HEK293 (cell line): ENCODE measurements around the gene LAMA2.
"Not testable (repeated sequence)": the region's sequence is repeated elsewhere in the genome, so short reads cannot be mapped to it uniquely, and the experiment has no call there.

Source experiments
- CTCF ChIA-PET: fragments of 350-600 bp; formaldehyde crosslinking; extraction: SDS; loops from one replicate; lab custom pipeline; 2021; ENCODE audit warnings: antibody characterized with exemption; lab: Yijun Ruan, JAX
- POLR2A ChIA-PET: fragments of 300-600 bp; formaldehyde crosslinking; extraction: SDS; loops from one replicate; lab custom pipeline; 2020; ENCODE audit warnings: antibody characterized with exemption, inconsistent platforms; lab: Yijun Ruan, JAX
- H3K27ac ChIP-seq: fragments of 200-500 bp; sonication (Bioruptor generic); 2 replicates; pipeline ENCODE4 v1.5.1; 2014; ENCODE audit warnings: low read depth, low read length, control low read depth, inconsistent platforms; ENCODE audit errors: extremely low read depth
- H3K36me3 ChIP-seq, 2 experiments: fragments of 200-500 bp in 1 of 2; sonication (Bioruptor generic) in 1 of 2; 1 replicate in 1 of 2; 2 replicates in 1 of 2; pipeline ENCODE4 v1.5.1; 2014 to 2017; ENCODE audit warnings: inconsistent platforms in 2 of 2, low read length in 2 of 2; ENCODE audit not compliant: control insufficient read depth in 2 of 2, insufficient read depth in 1 of 2
- H3K4me1 ChIP-seq: fragments of 200-500 bp; sonication (Bioruptor generic); 2 replicates; pipeline ENCODE4 v1.5.1; 2014; ENCODE audit warnings: mild to moderate bottlenecking, low read length, inconsistent platforms; ENCODE audit not compliant: control insufficient read depth, insufficient read depth
- H3K4me3 ChIP-seq: 2 replicates; pipeline ENCODE4 v1.5.1; 2011; ENCODE audit warnings: low read depth, mild to moderate bottlenecking, control low read depth, low read length, moderate library complexity
- H3K9me3 ChIP-seq: fragments of 200-500 bp; sonication (Bioruptor generic); 2 replicates; pipeline ENCODE4 v1.5.1; 2014; ENCODE audit warnings: low read depth, low read length, inconsistent platforms; ENCODE audit not compliant: control insufficient read depth, insufficient read depth
- BCL11A ChIP-seq: fragments of 450-650 bp; formaldehyde crosslinking; IDR thresholded peaks from 2 replicates; pipeline ENCODE4 v1.5.1; 2016; ENCODE audit warnings: low read depth, missing biosample characterization, missing genetic modification characterization
- BCL11B ChIP-seq: fragments of 450-650 bp; formaldehyde crosslinking; IDR thresholded peaks from 2 replicates; pipeline ENCODE4 v1.5.1; 2016; ENCODE audit warnings: low read depth, missing biosample characterization, missing genetic modification characterization
- GLI2 ChIP-seq: fragments of 450-650 bp; formaldehyde crosslinking; IDR thresholded peaks from 2 replicates; pipeline ENCODE4; 2017; ENCODE audit warnings: missing biosample characterization, missing genetic modification characterization, low read depth, borderline replicate concordance
- HOXD13 ChIP-seq: sonication (generic); formaldehyde crosslinking; IDR thresholded peaks from 2 replicates; pipeline ENCODE4 v1.8.0; 2022; ENCODE audit warnings: missing genetic modification reagents, borderline replicate concordance
- KLF7 ChIP-seq: fragments of 450-650 bp; formaldehyde crosslinking; IDR thresholded peaks from 2 replicates; pipeline ENCODE4 v1.5.1; 2016; ENCODE audit warnings: missing biosample characterization, missing genetic modification characterization, borderline replicate concordance
- ZBTB1 ChIP-seq: fragments of 450-650 bp; formaldehyde crosslinking; IDR thresholded peaks from 2 replicates; pipeline ENCODE4 v1.5.1; 2016; ENCODE audit warnings: missing biosample characterization, missing genetic modification characterization
- ZNF146 ChIP-seq: fragments of 450-650 bp; formaldehyde crosslinking; IDR thresholded peaks from 2 replicates; pipeline ENCODE4 v1.5.1; 2016; ENCODE audit warnings: missing biosample characterization, missing genetic modification characterization
- ZNF514 ChIP-seq: fragments of 450-650 bp; formaldehyde crosslinking; IDR thresholded peaks from 2 replicates; pipeline ENCODE4 v1.5.1; 2016; ENCODE audit warnings: missing biosample characterization, missing genetic modification characterization
- ZNF548 ChIP-seq: fragments of 450-650 bp; formaldehyde crosslinking; IDR thresholded peaks from 2 replicates; pipeline ENCODE4 v1.5.1; 2016; ENCODE audit warnings: missing biosample characterization, missing genetic modification characterization
- ZNF600 ChIP-seq: fragments of 450-650 bp; formaldehyde crosslinking; IDR thresholded peaks from 2 replicates; pipeline ENCODE4 v1.5.1; 2016; ENCODE audit warnings: missing biosample characterization, missing genetic modification characterization
- ZNF830 ChIP-seq: fragments of 450-650 bp; IDR thresholded peaks from 2 replicates; pipeline ENCODE4 v1.5.0; 2018; ENCODE audit warnings: missing biosample characterization, missing genetic modification characterization, low read depth, mild to moderate bottlenecking, moderate library complexity
- ZNF837 ChIP-seq: fragments of 450-650 bp; formaldehyde crosslinking; IDR thresholded peaks from 2 replicates; pipeline ENCODE4 v1.5.1; 2016; ENCODE audit warnings: missing biosample characterization, missing genetic modification characterization
- ZNF843 ChIP-seq: fragments of 450-650 bp; formaldehyde crosslinking; IDR thresholded peaks from 2 replicates; pipeline ENCODE4 v1.5.1; 2016; ENCODE audit warnings: missing biosample characterization, missing genetic modification characterization
- TF ChIP-seq, protein P1 (sequence below): fragments of 450-650 bp; formaldehyde crosslinking; IDR thresholded peaks from 2 replicates; pipeline ENCODE4 v1.5.1; 2017; ENCODE audit warnings: missing biosample characterization, missing genetic modification characterization
- TF ChIP-seq, protein P2 (sequence below): fragments of 450-650 bp; formaldehyde crosslinking; IDR thresholded peaks from 2 replicates; pipeline ENCODE4 v1.5.1; 2016; ENCODE audit warnings: missing biosample characterization, missing genetic modification characterization
- TF ChIP-seq, protein P3 (sequence below): fragments of 450-650 bp; formaldehyde crosslinking; IDR thresholded peaks from 2 replicates; pipeline ENCODE4 v1.5.1; 2016; ENCODE audit warnings: missing biosample characterization, missing genetic modification characterization, low read depth
- TF ChIP-seq, protein P4 (sequence below): fragments of 450-650 bp; IDR thresholded peaks from 2 replicates; pipeline ENCODE4 v1.5.1; 2018; ENCODE audit warnings: missing biosample characterization, mild to moderate bottlenecking, missing genetic modification characterization
- TF ChIP-seq, protein P5 (sequence below): fragments of 450-650 bp; formaldehyde crosslinking; IDR thresholded peaks from 2 replicates; pipeline ENCODE4 v1.5.1; 2016; ENCODE audit warnings: missing biosample characterization, missing genetic modification characterization, borderline replicate concordance

Gene LAMA2

DNA sequence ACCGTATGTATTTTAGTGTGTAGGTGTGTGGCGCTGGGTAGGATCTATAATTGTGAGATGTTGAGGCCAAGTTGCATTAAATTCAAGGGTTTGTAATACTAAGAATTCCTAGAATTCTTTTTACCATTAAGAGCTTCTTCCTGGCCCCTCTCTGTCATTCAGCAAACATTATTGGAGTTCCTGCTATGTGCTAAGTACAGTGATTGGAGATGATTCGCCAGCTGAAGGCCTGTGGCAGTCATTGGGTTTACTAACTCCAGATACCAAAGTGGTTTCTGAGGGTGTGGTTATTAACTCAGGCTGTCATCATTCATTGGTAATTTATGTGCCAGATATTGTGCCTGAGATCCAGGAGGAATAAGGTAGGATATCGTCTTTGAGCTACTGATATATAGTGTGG lies 167.1 kb downstream of the LAMA2 start:
- CTCF ChIA-PET = interaction anchor here (1.1 to 1.2 kb wide), 2 partner anchors 13 to 525 kb away, joined by 3 read pairs; no protein-coding TSS in a partner anchor
- H3K9me3 ChIP-seq = no peaks in the 10 kb centered on the region
- TF ChIP-seq ZNF843 (tag by site-specific recombination) = no peak
- no peak for TF ChIP-seq ZNF514 (tag by site-specific recombination)
- TF ChIP-seq, protein P1, sequence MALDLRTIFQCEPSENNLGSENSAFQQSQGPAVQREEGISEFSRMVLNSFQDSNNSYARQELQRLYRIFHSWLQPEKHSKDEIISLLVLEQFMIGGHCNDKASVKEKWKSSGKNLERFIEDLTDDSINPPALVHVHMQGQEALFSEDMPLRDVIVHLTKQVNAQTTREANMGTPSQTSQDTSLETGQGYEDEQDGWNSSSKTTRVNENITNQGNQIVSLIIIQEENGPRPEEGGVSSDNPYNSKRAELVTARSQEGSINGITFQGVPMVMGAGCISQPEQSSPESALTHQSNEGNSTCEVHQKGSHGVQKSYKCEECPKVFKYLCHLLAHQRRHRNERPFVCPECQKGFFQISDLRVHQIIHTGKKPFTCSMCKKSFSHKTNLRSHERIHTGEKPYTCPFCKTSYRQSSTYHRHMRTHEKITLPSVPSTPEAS (tag by site-specific recombination) = no peak
- no peak for TF ChIP-seq GLI2 (tag by site-specific recombination)
- no peak for TF ChIP-seq ZNF548
- TF ChIP-seq, protein P2, sequence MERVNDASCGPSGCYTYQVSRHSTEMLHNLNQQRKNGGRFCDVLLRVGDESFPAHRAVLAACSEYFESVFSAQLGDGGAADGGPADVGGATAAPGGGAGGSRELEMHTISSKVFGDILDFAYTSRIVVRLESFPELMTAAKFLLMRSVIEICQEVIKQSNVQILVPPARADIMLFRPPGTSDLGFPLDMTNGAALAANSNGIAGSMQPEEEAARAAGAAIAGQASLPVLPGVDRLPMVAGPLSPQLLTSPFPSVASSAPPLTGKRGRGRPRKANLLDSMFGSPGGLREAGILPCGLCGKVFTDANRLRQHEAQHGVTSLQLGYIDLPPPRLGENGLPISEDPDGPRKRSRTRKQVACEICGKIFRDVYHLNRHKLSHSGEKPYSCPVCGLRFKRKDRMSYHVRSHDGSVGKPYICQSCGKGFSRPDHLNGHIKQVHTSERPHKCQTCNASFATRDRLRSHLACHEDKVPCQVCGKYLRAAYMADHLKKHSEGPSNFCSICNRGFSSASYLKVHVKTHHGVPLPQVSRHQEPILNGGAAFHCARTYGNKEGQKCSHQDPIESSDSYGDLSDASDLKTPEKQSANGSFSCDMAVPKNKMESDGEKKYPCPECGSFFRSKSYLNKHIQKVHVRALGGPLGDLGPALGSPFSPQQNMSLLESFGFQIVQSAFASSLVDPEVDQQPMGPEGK (tag by site-specific recombination) = no peak
- TF ChIP-seq, protein P3, sequence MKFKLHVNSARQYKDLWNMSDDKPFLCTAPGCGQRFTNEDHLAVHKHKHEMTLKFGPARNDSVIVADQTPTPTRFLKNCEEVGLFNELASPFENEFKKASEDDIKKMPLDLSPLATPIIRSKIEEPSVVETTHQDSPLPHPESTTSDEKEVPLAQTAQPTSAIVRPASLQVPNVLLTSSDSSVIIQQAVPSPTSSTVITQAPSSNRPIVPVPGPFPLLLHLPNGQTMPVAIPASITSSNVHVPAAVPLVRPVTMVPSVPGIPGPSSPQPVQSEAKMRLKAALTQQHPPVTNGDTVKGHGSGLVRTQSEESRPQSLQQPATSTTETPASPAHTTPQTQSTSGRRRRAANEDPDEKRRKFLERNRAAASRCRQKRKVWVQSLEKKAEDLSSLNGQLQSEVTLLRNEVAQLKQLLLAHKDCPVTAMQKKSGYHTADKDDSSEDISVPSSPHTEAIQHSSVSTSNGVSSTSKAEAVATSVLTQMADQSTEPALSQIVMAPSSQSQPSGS = no peak
- TF ChIP-seq, protein P4, sequence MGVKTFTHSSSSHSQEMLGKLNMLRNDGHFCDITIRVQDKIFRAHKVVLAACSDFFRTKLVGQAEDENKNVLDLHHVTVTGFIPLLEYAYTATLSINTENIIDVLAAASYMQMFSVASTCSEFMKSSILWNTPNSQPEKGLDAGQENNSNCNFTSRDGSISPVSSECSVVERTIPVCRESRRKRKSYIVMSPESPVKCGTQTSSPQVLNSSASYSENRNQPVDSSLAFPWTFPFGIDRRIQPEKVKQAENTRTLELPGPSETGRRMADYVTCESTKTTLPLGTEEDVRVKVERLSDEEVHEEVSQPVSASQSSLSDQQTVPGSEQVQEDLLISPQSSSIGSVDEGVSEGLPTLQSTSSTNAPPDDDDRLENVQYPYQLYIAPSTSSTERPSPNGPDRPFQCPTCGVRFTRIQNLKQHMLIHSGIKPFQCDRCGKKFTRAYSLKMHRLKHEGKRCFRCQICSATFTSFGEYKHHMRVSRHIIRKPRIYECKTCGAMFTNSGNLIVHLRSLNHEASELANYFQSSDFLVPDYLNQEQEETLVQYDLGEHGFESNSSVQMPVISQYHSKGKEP = no peak
- no peak for TF ChIP-seq ZNF830 (tag by site-specific recombination)
- TF ChIP-seq BCL11A (tag by site-specific recombination) = no peak
- TF ChIP-seq ZNF146 (tag by site-specific recombination) = no peak
- no peak for TF ChIP-seq ZBTB1
- no peak for TF ChIP-seq ZNF600 (tag by site-specific recombination)
- TF ChIP-seq HOXD13 (CRISPR knock-in tag) = no peak
- no peak overlapping the region for H3K4me3 ChIP-seq
- H3K27ac ChIP-seq = no peak overlapping the region
- no peaks in the 10 kb centered on the region for H3K4me1 ChIP-seq
- H3K36me3 ChIP-seq = no peaks in the 10 kb centered on the region
- POLR2A ChIA-PET = no interaction called here

DNA sequence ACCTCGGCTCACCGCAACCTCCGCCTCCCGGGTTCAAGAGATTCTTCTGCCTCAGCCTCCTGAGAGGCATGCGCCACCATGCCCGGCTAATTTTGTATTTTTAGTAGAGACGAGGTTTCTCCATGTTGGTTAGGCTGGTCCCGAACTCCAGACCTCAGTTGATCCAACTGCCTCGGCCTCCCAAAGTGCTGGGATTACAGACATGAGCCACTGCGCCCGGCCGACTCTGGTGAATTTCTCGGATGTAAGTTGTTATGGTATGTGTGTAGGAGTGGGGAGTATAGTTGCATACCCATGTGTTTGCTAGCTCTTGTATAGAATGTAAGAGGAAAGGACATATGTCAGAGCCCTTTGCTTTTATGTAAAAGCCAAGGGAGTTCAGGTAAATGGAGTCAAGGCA lies 170.2 kb downstream of the LAMA2 start:
- CTCF ChIA-PET = interaction anchor here (0.8 kb wide), 1 partner anchor 1316 kb away, joined by 3 read pairs; no protein-coding TSS in a partner anchor
- POLR2A ChIA-PET, H3K4me1 ChIP-seq, H3K4me3 ChIP-seq, H3K9me3 ChIP-seq, H3K27ac ChIP-seq, H3K36me3 ChIP-seq: not testable (repeated sequence)

DNA sequence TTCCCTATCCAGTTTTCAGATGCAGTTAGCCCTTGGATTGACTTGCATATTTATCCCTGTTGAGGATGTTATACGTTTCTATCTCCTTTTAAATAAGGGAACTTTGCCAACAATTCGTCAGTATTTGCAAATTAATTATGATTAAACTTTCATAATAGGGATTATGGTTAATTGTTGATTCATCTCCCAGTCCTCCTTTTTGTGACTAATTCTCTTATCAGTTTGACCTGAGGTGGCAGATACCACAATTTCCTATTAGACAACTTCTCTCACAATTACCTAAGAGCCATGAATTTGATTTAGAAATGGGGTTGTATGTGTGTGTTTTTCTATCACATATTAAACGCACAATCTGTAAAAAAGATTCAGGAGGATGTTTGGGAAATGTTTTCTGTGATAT lies 172.9 kb downstream of the LAMA2 start:
- H3K36me3 ChIP-seq = no peaks in the 10 kb centered on the region
- H3K9me3 ChIP-seq = no peaks in the 10 kb centered on the region
- ChIA-PET POLR2A (no interaction called here), CTCF (no interaction called here)
- H3K4me1 ChIP-seq = 0 out of 2 replicates have a peak, but pooled peaks cover 2% of the 10 kb centered on the region
- TF ChIP-seq KLF7 (tag by site-specific recombination) (no peak), BCL11B (no peak), ZNF837 (tag by site-specific recombination) (no peak)
- TF ChIP-seq, protein P5, sequence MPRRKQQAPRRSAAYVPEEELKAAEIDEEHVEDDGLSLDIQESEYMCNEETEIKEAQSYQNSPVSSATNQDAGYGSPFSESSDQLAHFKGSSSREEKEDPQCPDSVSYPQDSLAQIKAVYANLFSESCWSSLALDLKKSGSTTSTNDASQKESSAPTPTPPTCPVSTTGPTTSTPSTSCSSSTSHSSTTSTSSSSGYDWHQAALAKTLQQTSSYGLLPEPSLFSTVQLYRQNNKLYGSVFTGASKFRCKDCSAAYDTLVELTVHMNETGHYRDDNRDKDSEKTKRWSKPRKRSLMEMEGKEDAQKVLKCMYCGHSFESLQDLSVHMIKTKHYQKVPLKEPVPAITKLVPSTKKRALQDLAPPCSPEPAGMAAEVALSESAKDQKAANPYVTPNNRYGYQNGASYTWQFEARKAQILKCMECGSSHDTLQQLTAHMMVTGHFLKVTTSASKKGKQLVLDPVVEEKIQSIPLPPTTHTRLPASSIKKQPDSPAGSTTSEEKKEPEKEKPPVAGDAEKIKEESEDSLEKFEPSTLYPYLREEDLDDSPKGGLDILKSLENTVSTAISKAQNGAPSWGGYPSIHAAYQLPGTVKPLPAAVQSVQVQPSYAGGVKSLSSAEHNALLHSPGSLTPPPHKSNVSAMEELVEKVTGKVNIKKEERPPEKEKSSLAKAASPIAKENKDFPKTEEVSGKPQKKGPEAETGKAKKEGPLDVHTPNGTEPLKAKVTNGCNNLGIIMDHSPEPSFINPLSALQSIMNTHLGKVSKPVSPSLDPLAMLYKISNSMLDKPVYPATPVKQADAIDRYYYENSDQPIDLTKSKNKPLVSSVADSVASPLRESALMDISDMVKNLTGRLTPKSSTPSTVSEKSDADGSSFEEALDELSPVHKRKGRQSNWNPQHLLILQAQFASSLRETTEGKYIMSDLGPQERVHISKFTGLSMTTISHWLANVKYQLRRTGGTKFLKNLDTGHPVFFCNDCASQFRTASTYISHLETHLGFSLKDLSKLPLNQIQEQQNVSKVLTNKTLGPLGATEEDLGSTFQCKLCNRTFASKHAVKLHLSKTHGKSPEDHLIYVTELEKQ (tag by site-specific recombination) = no peak
- TF ChIP-seq, all 188 proteins: peak for 0
- Histone ChIP-seq H3K4me3 (no peak overlapping the region), H3K27ac (no peak overlapping the region)
